Measurements from ENCODE around the gene ZNF322. TPM values are rescaled to one million over a fixed set of nuclear protein-coding genes. Genes with fewer than 3 reads are reported as not detected.

Gene ZNF322
- total RNA-seq: 12.0 and 24.4 TPM in 2 replicates

GRCh38 chr6:26659042-26659999, at the start of gene ZNF322:
Gene ZNF322, minus strand, starts transcription at chr6:26659746. Its CDS starts 21,193 bp downstream, at chr6:26638553.

GRCh38 chr6:26596579-26597388, 62.8 kb downstream of the ZNF322 start, which contains the start of gene ABT1:
Gene ABT1, plus strand, starts transcription at chr6:26596953. Its CDS starts 30 bp downstream, at chr6:26596983.

Other genes with a start within 250 kb of the ZNF322 start
- gene BTN3A3, start 219.2 kb downstream of the ZNF322 start, total RNA-seq: 0.68 and 9.0 TPM in 2 replicates
- 6.2 and 9.7 TPM in 2 replicates for gene BTN2A1, start 201.8 kb downstream of the ZNF322 start, total RNA-seq
- gene BTN1A1, start 159.4 kb downstream of the ZNF322 start, total RNA-seq: not detected in 2 replicates
- gene HMGN4, start 121.4 kb downstream of the ZNF322 start, total RNA-seq: 91.2 and 105 TPM in 2 replicates
- 12.4 and 15.4 TPM in 2 replicates for gene ABT1, start 62.8 kb downstream of the ZNF322 start, total RNA-seq